NCI-H345 (cell line): ENCODE measurements around the gene SCN4A.

Source experiments
- DNase-seq: peaks from one replicate; lab custom pipeline; 2025; lab: John Stamatoyannopoulos, UW

SCN4A gene

DNA sequence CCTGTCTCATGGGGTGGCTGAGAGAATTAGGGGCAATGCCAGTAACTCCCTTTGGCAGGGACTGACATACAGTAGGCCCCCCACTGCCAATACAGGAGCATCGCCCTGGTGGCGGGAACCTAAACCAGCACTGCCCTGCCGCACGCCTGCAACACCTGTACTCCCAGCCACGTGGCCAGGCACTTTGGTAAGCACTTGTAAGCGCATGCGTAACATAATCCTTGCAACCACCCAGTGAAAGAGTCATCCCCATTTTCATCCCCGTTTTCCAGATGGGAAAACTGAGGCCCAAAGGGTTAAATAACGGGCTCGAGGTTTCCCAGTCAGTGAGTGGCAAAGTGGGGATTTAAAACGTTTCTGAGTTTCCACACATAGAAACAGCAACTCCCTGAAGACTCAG lies 17.5 kb downstream of the SCN4A start:
- DNase-seq, result no peak

- peak; percentile 17 for DNase-seq
Measured at GRCh38 chr17:63954402-63955063, 18.2 kb downstream of the SCN4A start.

DNA sequence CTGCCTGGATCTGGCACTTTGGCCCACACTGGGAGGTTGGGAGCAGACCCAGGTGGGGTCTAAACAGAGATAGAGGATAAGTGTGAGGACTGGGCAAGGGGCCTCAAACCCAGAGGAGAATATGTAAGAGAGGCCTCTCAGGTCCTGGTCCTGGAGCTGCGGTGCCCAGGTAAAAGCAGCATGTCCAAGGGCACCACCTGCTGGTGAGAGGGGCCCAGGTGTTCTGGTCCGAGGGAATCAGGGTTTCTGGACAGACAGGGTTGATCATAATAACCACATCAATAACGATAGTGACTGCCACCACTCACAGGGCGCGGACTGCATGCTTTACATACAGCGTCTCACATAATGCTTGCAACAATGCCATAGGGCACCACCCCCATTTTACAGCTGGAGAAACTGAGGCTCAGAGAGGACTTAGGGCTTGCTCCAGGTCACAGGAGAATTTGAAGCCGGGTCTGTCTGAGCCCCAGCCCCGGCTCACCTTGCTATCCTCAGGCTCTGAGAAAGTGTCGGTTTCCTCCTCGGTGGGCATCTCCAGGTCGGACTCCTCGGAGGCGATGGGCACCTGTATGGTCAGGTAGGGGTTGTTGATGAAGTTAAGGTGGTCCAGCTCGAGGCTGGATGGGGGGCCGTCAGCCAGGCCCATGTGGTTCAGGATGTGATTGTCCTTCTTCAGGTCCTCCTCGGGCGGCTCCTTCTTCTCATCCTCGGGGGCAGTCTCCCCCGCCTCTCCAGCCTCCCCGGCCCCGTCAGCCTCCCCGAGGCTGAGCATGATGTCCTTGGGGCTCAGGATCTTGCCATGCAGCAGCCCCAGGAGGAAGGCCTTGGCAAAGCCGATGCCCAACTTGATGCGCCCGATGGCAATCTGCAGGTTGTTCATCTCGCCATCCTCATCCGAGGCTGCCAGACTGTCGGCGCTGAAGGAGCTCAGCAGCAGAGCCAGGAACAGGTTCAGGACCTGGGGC lies 21.5 kb downstream of the SCN4A start:
- no peak for DNase-seq

GRCh38 chr17:63949576-63950250 lies 23.0 kb downstream of the SCN4A start:
- no peak for DNase-seq

DNA sequence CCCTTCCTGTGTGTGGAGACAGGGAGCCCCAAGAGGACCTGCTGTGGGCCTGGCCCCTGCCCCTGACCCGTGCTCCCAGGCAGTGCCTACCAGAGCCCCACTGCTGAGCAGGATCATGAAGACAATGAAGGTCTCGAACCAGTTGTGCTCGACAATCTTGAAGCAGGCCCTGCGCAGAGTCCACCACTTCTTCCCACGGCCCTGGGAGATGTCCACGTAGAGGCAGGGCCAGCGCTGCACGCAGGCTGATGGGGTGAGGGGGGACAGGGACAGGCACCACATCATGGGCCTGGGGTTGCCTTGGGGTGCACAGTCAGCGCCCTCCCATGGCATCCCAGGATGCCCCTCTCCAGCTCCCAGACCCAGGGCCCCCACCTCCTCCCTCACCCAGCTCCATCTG lies 24.2 kb downstream of the SCN4A start:
- DNase-seq, result no peak

DNA sequence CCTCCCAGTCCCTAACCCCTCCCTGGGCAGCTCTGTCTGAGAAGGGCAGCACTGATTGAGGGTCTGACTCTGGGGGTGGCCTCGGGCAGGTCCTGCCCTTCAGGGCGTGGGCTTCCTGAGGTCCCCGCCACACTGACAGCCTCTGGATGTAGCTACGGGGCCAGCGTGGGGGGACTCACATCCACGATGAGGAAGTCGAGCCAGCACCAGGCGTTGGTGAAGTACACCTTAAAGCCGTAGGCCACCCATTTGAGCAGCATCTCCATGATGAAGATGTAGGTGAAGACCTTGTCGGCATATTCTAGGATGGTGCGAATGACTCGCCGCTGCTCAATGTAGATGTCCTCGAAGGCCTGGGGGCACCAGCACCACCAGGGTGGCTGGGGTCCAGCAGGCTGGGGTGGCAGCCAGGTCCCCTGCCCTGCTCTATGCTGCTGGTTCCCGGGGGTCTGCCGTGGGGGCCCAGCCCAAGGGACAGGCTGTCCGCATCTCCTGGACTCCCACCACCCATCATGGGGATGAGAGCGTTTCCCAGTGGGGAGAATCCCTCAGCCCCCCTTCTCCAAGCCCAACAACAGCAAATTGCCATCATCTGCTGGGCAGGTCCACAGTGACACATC lies 24.9 kb downstream of the SCN4A start:
- DNase-seq, result no peak

DNA sequence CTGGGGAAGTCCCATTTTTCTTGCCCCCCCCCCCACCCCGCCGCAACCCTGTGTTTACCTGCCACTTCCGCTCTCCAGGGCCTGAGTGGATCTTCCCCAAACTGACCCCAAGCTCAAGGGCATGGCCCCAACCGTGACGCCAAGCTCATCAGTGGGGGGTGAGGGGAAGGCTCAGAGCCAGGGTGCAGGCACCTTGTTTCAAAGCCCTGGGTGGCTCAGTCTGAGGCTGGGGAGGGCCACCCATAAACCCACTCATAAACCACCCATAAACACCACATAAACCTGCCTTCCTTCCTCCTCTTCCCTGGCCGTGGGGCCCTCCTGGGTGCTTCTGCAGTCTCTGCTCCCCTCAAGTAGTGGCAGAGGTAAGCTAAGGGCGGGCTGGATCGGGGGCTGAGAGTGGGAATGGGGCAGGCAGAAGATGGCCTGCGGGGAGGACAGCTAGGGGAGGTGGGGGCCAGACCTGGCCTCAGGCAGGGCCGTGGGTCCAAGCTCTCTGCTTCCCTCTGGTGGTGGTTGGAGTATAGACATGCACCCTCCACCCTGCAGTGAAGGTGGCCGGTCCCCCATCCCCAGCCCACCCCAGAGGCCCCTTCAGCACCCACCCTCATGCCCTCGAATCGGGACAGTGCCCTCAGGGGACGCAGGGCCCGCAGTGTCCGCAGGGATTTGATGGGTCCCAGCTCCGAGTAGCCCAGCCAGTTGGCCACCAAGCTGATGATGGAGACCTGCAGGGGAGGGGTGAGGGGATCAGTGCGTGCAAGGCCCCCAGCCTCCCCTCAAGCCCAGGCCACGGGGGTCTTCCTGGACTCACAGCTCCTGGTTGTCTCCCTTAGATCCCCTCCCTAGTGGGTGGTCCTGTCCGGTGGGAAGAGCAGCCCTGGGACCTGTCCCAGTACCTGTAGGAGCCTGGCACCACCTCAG lies 26.0 kb downstream of the SCN4A start:
- peak; percentile 26 for DNase-seq

DNA sequence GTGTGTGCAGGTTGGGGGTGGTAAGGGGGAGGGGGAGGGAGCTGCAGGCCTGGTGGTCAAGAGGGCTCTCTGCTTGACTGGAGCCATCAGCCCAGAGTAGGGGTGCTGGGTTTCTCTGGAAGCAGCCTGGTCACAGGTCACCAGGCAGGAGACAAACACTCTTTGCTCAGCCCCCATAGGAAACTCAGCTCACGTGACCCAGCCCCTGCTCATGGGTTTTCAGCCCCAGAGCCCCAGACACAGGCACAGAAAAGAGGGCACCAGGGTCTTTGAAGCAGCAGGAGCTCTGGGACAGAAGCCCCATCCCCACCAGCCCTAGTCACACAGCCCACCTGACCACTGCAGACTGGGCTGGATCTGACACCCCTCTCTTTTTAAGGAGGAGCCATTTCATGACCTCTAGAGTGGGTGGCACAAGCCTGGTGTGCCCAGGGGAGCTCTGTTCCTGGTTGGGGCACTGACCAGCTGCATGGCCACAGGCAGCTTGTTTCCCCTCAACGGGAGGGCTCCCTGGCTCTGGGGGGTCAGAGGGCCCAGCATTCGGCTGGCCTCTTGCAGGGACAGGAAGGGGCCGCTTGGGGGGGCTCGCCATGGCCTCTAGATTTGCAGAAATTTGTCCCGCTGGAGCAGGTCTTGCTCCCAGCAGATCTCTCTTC lies 26.8 kb downstream of the SCN4A start:
- no peak for DNase-seq

DNA sequence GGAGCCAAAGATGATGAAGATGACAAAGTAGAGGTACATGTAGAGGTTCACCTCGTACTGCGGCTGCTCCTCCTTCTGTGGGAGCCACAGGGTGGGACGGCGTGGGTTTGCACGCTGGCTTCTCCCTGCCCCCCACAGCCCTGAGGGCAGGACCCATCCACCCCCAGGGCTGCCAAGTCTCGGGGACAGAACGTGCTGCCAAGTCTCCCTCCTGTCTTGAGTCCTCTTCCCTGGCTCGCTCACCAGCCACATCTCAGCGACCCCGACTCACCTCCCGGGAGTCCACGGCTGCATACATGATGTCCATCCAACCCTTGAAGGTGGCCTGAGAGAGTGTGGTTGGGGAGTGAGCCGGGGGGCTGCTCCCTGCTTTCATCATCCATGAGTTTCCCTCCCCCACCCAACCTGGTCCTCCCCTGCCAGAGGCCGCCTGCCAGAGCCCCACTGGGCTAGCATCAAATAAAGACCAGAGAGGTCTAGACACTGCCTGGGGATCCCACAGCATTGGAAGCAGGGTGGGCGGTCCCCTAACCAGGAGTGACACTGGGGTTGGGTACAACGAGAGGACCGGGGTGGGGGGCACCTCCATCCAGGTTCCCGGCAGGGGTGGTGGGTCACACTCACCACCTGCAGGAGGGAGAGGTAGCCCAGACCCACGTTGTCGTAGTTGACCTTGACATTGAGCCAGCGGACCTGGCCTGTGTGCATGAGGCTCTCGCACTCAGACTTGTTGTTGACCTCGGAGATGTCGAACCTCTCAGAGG lies 27.8 kb downstream of the SCN4A start:
- DNase-seq, result no peak

DNA sequence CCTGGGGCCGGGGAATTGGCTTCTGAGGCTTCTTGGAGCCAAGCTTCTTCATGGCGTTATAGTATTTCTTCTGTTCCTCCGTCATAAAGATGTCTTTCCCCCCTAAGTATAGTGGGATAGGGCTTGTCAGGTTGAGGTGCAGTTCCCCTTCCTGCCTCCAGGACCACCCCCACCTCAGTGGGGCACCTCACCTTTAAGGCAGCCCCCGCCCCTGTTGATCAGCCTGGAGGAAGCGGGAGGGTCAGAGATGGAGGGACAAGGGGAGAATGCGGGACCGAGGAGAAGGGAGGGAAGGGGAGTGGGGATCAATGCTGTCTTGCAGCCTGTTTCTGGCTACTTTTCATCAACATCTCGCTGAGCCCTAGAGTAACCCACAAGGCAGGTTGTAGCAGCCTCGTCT lies 29.0 kb downstream of the SCN4A start:
- no peak for DNase-seq

DNA sequence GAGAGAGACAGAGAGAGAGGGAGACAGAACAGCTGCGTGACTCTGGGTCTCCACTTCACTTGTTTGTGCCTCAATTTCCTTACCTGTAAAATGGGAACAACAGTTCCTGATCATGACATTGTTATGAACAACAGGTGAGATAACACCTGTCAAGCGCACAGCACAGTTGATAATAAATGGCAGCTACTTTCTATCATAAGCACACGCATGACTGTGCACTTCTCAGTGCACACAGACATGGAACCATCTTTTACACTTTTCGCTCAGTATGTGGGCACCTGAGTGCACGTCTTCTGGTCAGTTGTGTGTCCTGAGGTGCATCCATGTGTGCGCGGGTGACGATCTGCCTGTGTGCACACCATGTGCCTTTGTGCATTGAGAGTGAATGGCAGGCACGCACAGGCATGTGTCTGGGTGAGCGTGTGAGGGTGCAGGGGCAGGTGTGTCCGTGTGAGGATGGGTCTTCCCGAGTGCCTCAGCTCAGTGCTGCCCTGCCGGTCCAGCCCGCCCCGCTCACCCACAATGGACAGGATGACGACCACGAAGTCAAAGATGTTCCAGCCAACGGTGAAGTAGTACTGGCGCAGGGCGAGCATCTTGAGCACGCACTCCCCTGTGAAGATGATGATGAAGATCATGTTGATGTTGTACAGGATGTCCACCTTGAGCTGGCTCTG lies 30.3 kb downstream of the SCN4A start:
- DNase-seq, result no peak

DNA sequence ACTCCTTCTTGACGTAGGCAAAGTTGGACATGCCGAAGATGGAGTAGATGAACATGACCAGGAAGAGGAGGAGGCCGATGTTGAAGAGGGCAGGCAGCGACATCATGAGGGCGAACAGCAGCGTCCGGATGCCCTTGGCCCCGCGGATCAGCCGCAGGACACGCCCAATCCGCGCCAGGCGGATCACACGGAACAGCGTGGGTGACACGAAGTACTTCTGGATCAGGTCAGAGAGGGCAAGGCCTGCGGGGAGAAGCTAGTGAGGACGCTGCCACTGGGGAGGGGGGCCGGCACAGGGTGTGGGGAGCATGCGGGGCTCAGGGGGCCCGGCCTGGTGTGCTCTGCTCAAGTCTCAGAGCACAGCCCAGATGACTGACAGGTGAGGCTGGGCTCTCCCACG lies 31.0 kb downstream of the SCN4A start:
- DNase-seq, result no peak

GRCh38 chr17:63941162-63941561 lies 31.6 kb downstream of the SCN4A start:
- DNase-seq, result no peak

GRCh38 chr17:63940584-63940983 lies 32.1 kb downstream of the SCN4A start:
- DNase-seq, result no peak

DNA sequence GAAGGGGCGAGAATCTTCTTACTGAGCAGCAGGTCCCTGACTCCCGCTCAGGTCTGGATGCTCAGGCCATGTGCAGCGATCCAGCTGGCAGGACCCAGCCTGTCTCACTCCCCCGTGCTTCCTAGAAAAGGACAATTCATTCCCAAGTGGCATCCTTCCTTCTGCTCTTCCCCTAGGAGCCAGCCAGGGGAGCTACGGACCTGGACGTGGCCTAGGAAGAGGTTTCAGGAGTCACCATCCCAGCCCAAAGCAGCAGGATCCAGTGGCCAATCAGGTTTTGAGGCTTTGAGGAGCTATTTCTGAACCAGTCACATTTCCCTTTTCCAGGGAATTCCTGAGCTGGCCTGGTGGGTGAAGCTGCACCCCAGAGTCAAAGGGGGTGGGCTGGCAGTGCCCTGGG lies 32.8 kb downstream of the SCN4A start:
- DNase-seq, result no peak

GRCh38 chr17:63939401-63939800 lies 33.3 kb downstream of the SCN4A start:
- DNase-seq, result no peak

GRCh38 chr17:63937920-63938319 lies 34.8 kb downstream of the SCN4A start:
- no peak for DNase-seq

DNA sequence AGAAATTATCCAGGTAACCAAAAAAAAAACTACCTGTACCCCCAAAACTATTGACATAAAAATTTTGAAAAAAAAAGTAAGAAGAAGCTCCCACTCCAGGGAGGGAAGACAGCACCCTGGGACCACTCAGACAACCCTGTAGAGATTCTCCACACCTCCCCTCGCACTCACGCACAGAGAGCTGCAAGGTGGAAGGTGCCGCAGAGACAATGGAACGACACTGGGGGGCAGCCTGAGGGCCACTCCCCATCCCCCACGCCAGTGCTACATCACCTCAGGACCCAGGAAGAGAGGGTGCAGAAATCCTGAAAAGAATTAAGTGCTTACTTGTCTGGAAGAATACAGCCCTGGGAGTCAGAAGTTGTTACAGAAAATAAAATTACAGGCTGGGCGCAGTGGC lies 35.4 kb downstream of the SCN4A start:
- DNase-seq, result no peak
